NCI-H2029 treated with DMSO at 0.1 percent for 48 hours (cell line): ENCODE results near the gene FAR1.
"Not testable (repeated sequence)": the region's sequence is repeated elsewhere in the genome, so short reads cannot be mapped to it uniquely, and the experiment has no call there.

ENCODE experiments used
- DNase-seq: peaks from one replicate; lab custom pipeline; 2025; lab: John Stamatoyannopoulos, UW

The FAR1 gene, protein sequence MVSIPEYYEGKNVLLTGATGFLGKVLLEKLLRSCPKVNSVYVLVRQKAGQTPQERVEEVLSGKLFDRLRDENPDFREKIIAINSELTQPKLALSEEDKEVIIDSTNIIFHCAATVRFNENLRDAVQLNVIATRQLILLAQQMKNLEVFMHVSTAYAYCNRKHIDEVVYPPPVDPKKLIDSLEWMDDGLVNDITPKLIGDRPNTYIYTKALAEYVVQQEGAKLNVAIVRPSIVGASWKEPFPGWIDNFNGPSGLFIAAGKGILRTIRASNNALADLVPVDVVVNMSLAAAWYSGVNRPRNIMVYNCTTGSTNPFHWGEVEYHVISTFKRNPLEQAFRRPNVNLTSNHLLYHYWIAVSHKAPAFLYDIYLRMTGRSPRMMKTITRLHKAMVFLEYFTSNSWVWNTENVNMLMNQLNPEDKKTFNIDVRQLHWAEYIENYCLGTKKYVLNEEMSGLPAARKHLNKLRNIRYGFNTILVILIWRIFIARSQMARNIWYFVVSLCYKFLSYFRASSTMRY

DNA sequence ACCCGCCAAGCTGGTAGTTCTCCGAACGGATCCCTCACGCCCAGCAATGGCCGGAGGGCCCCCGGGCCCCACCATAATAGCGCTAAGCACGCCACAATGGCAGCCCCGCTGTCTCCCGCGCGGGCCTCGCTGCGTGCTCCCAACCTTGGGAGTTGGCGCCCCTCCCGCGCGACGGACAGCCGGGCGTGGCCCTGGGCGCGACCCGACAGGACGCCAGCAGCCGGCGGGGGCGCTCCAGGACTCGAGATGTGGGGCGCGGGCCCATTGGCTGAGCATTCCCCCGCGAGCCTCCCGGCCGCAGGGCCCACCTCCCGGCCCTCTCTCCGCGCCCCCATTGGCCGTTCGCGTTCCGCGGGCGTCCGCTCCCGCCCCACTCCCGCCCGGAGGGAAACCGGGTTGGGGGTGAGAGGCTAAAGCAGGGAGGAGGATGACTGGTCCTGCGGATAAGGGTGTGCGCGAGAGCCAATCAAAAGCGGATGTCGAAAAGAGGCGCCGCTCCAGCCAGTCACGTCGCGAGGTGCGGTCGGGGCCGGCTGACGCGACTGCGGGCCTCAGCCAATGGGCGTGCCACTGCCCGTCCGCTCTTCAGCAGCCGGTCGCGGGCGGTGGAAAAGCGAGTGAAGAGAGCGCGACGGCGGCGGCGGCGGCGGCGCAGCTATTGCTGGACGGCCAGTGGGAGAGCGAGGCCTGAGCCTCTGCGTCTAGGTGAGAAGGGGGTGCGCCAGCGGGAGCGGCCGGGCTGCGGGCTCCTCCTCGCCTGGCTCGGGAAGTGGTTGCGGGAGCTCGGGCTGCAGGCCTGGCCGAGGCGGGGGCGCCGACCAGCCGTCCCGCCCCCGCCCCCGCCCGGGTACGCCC, at the start of gene FAR1:
Gene FAR1 (plus strand): TSS at position 567 of the 855 bp plus-strand sequence. CDS start 26,098 bp downstream, outside the sequence.
- DNase-seq: peak; percentile 95

DNA sequence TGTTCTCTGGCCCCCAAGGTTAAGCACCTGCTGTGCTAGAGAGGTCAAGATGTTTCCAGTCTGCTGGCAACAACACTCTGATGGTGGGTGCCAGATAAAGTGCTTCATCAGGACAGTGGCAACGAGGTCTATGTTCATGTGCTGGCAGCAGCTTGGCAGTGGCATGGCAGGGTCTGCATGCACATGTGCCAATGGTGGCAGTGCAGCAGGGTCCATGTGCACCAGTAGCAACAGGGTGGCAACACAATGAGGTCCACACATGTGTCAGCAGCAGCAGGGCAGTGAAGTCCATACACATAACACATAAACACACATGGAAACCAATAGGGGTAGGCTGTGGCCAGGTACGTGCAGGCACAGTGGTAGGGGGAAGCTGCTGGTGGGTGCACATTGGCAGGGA, 48.4 kb upstream of the FAR1 start:
- DNase-seq: no peak

DNA sequence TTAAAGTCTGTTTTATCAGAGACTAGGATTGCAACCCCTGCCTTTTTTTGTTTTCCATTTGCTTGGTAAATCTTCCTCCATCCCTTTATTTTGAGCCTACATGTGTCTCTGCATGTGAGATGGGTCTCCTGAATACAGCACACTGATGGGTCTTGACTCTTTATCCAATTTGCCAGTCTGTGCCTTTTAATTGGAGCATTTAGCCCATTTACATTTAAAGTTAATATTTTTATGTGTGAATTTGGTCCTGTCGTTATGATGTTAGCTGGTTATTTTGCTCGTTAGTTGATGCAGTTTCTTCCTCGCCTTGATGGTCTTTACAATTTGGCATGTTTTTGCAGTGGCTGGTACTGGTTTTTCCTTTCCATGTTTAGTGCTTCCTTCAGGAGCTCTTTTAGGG, 41.6 kb upstream of the FAR1 start:
- not testable (repeated sequence) for DNase-seq

DNA sequence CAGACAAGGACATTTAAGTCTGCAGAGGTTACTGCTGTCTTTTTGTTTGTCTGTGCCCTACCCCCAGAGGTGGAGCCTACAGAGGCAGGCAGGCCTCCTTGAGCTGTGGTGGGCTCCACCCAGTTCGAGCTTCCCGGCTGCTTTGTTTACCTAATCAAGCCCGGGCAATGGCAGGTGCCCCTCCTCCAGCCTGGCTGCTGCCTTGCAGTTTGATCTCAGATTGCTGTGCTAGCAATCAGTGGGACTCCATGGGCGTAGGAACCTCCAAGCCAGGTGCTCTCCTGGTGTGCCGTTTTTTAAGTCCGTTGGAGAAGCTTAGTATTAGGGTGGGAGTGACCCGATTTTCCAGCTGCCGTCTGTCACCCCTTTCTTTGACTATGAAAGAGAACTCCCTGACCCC, 39.8 kb upstream of the FAR1 start:
- DNase-seq: not testable (repeated sequence)

DNA sequence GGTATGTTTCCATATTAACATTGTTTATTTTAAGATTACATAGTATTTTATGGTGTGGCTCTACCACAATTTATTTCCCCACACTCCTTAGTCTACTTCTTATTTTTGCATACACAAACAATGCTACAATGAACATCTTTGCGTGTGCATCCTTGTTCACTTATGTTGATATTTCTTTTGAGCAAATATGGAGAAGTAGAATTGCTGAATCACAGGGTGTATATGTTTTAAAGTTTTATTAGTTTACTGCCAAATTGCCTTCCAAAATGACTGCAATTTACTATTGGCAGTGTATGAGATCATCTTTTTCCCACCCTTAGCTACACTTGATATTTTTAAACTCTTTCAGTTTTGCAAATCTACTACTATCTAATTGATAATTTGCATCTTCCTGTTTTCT, 38.7 kb upstream of the FAR1 start:
- no peak for DNase-seq

DNA sequence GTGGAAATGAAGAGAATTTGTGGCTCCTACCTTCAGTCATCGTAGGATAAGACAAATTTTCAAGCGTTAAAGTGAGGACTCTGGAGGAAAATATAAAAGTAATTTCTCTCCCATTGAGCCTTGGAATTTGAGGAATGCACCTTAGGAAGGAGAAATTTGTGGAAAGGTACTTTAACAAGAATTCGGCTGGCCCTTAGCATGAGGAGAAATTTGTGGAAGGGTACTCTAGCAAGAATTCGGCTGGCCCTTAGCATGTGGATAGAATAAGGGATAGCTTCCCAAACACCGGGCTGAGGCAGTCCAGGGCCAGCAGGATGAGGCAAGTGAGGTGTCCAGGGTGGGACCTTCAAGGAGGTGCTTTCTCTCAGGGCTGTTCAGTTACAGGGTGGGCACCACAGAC, 33.2 kb upstream of the FAR1 start:
- no peak for DNase-seq

DNA sequence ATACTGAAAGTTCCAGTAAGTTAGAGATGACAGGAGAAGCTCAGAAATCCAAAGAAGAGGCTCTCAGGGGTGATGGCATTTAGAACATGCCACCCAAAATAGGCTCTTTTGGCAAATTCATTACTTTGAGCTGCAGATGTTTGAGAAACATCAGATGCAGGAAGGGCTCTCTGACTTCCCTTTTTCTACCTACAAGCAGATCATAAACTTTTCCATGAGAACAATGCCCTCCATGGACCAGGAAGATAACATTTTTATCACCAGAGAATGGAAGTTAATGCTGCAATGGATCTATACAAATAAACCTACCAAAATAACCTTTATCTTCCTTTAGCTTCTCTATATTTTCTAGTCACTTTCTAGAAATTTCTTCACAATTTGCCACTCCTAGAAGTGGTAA, 32.7 kb upstream of the FAR1 start:
- DNase-seq: no peak

DNA sequence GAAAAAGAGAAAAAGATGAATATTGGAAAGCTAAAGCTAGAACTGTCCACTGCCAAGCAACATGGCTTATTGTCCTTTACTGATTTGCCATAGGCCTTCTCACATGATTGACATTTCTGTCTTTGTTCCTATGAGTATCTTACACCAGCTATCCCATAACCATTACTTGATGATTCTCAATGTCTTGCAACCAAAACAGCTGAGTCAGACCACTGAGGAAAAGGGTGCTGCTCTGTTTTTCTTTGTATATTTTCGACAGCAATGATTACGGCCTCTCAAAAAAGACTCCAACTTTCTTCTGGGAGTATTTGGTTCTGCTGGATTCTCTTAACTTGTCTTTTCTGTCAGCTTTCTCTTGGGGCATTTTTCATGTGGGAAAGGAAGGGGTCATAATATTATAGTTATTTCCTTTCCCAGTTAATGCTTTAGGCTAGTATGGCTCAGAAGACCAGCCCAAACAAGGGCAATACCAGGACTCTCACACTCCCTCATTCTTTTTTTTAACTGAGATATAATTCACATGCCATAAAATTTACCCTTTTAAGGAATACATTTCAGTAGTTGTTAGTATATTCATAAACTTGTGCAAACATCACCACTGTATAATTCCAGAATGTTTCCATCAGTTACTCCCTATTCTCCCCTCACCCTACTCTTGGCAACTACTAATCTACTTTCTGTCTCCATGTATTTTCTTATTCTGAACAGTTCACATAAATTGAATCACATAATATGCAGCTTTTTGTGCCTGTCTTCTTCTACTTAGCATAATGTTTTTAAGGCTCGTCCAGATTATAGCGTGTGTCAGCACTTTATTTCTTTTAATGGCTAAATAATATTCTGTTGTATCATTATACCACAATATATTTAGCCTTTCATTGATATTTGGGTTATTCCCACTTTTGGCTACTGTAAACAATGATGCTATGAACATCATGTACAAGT, 31.1 kb upstream of the FAR1 start:
- no peak for DNase-seq

DNA sequence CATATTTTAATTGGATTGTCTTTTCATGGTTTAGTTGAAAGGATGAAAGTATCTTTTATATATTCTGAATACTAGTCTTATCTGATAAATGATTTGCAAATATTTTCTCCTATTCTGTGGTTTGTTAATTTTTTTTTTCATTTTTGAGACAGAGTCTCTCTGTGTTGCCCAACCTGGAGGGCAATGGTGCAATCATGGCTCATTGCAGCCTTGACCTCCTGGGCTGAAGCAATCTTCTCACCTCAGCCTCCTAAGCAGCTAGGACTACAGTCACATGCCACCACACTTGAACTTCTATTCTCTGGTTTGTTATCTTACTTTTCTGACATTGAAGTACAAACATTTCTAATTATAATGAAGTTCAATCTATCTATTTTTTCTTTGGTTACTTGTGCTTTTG, 30.0 kb upstream of the FAR1 start:
- DNase-seq: no peak

DNA sequence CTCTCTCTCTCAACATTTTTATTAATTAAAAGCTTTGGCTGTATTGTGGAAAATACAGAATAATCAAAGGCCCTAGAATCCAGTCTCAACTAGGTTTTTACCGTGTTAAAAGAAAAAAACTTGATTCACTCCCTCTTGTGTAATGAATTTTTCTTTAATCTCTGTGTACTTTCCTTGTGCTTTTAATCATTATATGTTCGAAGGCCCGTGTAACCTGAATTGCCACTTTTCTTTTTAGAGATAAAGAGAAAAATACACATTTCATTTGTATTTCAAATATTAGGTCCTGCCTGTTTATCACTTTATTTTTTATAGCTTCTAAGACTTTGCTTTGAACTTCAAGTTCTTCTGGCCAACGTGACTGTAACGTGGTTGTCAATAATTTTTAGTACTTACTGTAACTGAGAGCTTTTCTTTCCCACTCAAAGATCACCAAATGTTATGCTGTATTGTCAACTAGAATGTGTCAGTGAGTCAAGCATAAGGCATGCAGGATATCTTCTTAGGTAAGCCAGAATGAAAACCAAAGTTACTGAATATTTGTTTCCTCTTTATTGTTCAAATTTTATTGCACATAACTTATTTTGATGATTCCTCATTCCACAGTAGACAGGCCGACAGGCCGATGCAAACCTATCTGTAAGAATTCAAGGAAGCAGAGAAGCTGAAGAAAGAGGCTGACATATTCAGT, 23.3 kb upstream of the FAR1 start:
- DNase-seq: no peak

DNA sequence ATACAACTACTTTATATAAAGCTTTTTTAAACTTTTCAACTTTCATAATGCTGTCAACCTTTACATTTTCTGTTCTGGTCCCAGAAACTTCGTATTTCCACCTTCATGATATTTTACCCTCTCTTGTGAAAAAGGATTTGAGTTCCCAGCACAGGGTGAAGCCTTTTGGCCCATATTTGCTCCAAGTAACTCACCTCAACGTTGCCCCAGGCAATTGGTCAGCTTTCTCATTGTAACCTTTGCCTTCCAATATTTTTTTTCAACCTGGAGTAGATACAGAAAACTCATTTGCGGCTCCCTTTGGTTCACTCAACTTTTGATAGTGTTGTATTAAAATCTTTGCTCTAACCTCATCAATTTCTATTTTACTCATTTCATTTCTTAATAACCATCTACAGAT, 21.1 kb upstream of the FAR1 start:
- no peak for DNase-seq

DNA sequence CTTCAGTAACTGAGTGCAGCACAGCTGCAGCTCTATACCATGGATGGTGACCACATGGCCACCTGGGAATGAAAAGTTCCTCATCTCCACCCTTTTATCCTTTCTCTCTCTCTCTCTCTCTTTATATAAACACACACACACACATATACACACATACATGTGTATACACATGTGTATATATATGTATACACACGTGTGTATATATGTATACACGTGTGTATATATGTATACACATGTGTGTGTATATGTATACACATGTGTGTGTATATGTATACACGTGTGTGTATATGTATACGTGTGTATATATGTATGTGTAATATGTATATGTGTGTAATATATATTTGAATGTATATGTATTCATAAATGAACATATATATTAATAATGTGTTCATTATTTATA, 18.8 kb upstream of the FAR1 start:
- no peak for DNase-seq

DNA sequence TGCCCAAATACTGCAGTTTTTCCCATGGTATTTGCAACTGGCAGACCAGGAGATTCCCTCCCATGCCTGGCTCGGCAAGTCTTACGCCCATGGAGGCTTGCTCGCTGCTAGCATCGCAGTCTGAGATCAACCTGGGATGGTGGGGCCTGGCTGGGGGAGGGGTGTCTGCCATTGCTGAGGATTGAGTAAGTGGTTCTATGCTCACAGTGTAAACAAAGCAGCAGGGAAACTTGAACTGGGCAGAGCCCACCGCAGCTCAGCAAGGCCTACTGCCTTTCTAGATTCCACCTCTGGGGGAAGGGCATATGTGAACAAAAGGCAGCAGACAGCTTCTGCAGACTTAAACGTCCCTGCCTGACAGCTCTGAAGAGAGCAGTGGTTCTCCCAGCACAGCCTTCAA, 17.0 kb upstream of the FAR1 start:
- not testable (repeated sequence) for DNase-seq

DNA sequence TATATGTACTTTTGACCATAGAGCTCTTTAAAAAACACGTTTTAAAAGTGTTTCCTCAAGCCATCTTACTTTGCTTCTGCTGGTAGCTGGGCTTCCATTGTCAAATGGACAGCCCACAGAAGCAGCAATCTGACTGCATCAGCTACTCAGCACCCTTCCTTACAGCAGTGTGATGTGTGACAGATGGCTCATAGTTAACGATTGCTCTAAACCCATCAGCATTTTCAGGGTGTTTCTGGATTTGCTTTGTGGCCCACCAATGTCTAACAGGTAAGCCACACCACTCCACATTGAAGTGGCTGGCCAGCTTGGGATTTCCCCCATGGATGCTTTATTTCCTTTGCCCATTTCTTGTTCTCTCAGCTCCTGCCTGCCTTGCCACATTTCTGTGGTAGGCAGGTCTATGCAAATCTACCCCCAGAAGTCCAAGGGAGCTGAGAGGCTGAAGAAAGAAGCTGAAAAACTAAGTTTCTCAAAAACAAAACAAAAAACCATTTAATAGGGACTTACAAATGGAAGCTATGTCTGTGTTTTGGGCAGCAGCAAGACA, 7.3 kb upstream of the FAR1 start:
- no peak for DNase-seq

DNA sequence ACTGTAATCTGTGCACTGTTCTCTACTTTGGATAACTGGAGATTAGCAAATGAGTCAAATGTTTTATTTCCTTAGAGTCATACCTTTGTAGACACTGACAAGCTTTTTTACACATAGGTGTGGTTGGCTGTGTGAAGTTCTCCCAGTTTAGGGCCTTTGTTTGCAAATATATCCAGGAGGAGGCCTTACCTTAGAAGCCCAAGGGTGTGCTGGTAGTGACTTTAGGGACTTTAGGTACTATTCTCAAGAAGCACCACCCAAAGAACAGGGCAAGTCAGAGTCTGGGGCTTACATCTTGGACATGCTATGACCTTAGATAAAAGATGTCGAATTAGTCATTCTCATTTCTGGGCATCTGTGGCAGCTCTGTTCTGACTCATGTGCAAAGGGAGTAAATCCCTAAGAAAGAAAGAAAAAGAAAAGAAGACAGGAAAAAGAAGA, 4.8 kb upstream of the FAR1 start:
- no peak for DNase-seq

DNA sequence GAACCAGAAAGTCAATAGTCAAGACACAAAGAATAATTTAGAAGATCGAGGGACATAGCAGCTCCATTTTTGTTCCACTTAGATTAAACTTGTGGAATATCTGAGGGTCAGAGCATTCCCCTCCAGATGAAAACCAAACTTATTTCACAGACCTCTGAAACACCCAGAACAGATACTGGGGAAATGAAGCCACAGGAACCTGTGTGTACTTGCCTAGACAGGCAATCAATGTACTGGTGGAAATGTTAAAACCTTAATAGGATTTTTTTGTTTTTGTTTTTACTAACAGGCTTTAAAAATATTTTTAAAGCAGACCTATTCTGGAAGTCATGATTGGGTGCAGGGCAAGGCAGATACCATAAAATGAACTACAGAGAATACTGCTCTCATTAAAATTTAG, 4.1 kb upstream of the FAR1 start:
- no peak for DNase-seq

DNA sequence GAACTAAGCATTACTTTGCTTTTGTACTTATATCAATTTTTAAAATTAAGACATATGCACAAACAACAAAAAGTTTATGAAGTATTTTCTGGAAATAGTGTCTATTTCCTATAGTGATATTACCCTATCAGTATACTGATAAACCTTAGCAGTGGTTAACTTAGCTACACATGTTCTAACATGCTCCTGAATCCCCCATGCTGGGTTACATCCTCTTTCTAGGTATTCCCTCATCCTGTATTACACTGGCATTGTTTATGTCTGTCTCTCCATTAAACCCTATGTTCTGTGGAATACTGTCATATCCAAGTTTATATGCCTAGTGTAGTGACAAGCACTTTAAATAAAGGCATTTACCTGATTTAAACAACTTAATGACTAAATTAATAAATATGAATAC, 1.8 kb upstream of the FAR1 start:
- DNase-seq: no peak

DNA sequence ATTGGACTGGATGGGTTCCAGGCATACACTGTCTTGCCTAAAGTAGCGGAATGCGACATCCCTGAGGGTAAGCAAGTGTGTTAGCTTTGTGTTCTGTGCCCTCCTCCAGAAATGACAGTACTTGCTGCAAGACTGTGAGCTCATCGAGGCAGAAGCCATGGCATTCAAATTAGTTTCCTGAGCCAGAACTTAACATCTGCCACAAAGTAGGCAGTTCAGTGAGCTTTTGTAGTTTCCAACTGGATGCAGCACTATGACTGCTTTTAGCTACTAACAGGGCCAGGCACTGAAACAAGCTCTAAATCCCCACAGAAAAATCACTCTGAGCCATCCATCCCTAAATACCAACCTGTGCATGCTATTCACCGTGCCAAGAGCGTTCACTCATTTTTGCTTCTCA, 1.2 kb upstream of the FAR1 start:
- no peak for DNase-seq

DNA sequence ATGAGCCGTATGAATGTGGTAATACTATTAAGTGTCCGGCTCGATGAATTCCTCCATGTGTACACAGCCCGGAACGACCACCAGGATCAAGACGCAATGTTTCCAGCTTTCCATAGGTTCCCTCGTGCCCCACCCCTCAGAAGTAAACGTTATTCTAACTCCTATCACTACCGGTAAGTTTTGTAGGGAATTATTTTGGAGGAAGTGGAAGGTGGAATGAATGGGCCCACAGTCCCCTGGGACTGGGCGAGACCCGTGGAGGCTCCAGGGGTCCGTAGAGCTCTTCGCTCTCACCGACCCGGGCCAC, 720 bp upstream of the FAR1 start:
- DNase-seq: no peak

DNA sequence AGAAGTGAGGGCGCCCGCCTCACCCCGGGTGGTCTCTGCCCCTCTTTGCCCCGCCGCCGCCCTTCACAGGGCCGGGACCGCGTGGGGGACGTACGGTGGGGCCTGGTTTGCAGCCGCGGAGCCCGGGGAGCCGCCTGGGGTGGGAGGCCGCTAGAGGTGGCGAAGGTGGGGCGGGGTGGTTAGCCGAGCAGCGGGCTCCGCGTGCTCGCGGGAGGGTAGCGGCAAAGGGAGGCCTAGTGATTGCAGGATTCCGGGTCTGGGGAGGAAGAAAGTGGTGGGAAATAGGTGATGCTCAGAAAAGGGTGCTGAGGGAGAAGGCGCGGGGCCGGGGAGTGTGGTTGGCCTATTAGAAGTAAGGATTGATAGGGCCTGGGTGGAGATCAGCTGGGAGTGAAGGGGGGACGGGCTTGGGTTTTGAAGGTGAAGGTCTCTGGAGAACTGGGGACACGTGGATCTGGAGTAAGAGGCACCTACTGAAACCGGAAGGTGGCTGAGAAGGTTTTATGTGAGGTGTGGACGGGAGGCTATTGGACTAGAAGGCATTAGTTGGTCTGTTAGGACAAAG, 571 bp downstream of the FAR1 start:
- DNase-seq: peak; percentile 28
